Pancreas (tissue), 10 donors: Measurements from ENCODE around the gene LCE7A. TPM values are rescaled to one million over a fixed set of nuclear protein-coding genes. Genes with fewer than 3 reads are reported as not detected.

ENCODE experiments used
- ATAC-seq, 4 donors: fragments of 200-7000 bp; cut with Tn5 transposase; one replicate each; pipeline versions ENCODE4 v1.8.0 to v1.9.1; 2020; ENCODE audit warnings: mild to moderate bottlenecking in 4 of 4, moderate library complexity in 4 of 4
- DNase-seq, 6 donors: peaks; one replicate each; pipeline ENCODE4 v3.0.0-alpha.2; 2020
- FAIRE-seq: peaks from 2 replicates; lab custom pipeline; 2012; peaks lifted over from hg19 to GRCh38; lab: Jason Lieb, UNC
- H3K27ac ChIP-seq, 4 donors: fragments of 200-600 bp; sonication (generic); 1 replicate in 3 of 4; 2 replicates in 1 of 4; pipeline versions ENCODE4 v1.5.0 to v1.8.0; 2020
- H3K27me3 ChIP-seq, 4 donors: fragments of 200-600 bp; one replicate each; pipeline ENCODE4 v1.8.0; 2021
- H3K36me3 ChIP-seq, 3 donors: fragments of 200-600 bp; sonication (generic) in 1 of 3; one replicate each; pipeline versions ENCODE4 v1.5.0 to v1.8.0; 2020 to 2021
- H3K4me1 ChIP-seq, 3 donors: fragments of 200-600 bp; one replicate each; pipeline ENCODE4 v1.8.0; 2021
- H3K4me3 ChIP-seq, 4 donors: fragments of 200-600 bp; sonication (generic) in 2 of 4; one replicate each; pipeline versions ENCODE4 v1.5.0 to v1.8.0; 2020 to 2021
- H3K9me3 ChIP-seq, 4 donors: fragments of 200-600 bp; one replicate each; pipeline ENCODE4 v1.8.0; 2021
- WGBS, 2 donors: extraction: QIAGEN DNeasy Blood & Tissue Kit; methylation state at CpG; one replicate each; pipeline ENCODE4 v1.1.7; 2013; 5-methylcytosine and 5-hydroxymethylcytosine counted together
- intact Hi-C, 3 donors: fragments of 100-400 bp; cut with DNase I; formaldehyde crosslinking; loops; one replicate each; pipeline versions ENCODE4 v1.11.1 to v1.14.2; 2022
- polyA plus RNA-seq, 2 donors: library from polyadenylated mRNA; stranded (reverse); fragments of 200-250 nt; gene quantifications; one replicate each; pipeline ENCODE4 v1.2.3, GENCODE V29; 2013
- total RNA-seq, 6 donors: library from RNA; stranded (reverse); fragmentation: NEBNext Ultra II Directional in 4 of 6; extraction: Animal tissue kit (Norgen Biotek cat#: 25700) in 4 of 6; gene quantifications; one replicate each; pipeline versions ENCODE4 v1.2.1 to v1.2.4, GENCODE V29; 2021 to 2023
- TF ChIP-seq, protein P1 (sequence below), 4 donors: fragments of 200-600 bp; sonication (generic) in 3 of 4; IDR thresholded peaks; one replicate each; pipeline versions ENCODE4 v1.5.0 to v1.8.0; 2021; ENCODE audit warnings: antibody characterized with exemption in 4 of 4
- donor health status: healthy with polysubstance abuse.
- donor health status: DM: no; HTN: no; CAD: no; lungs with moderate emphysema.
- donor health status: DM: no; HTN: no; CAD: no.
- donor health status: control.
- donor health status: control.
- donor health status: Bipolar disorder and iron deficiency.
- donor health status: DM: yes; HTN: yes; CAD: no.
- donor health status: DM: no; HTN: no; CAD: no.
- donor health status: DM: no; HTN: no; CAD: no.
- donor health status: DM: yes; HTN: yes; CAD: no.

LCE7A gene
- total and polyA plus RNA-seq, 8 donors, result not detected

DNA sequence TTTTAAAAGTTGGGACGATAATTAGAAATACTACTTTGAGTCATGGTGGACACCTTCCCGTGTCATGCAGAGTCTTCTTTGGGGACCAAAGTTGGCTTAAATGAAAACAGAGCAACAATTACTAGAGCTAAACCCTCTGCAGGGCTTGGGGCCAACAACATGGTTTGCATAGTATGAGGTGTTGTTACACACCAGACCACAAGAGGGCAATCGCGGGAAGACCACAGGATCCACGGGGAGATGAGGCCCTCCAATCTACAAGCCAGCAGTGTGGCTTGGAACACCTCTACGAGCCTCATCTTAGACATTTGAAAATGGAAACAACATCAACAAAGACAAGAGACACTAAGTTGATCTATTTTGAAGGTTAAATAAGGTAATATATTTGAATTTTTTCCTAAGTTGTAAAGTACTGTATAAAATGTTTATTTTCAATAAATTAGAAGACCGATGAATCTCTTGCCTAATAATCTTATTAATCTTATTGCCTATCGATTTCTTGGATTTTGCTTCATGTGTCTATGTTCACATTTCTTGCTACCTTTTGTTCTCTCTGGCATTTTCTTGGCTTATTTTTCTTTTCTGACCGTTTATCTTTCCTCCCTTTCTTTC lies 10.1 kb downstream of the LCE7A start:
- WGBS, 2 donors, result 26 to 30% methylated on average over 9 of the region's 9 CpGs
- TF ChIP-seq, protein P1, sequence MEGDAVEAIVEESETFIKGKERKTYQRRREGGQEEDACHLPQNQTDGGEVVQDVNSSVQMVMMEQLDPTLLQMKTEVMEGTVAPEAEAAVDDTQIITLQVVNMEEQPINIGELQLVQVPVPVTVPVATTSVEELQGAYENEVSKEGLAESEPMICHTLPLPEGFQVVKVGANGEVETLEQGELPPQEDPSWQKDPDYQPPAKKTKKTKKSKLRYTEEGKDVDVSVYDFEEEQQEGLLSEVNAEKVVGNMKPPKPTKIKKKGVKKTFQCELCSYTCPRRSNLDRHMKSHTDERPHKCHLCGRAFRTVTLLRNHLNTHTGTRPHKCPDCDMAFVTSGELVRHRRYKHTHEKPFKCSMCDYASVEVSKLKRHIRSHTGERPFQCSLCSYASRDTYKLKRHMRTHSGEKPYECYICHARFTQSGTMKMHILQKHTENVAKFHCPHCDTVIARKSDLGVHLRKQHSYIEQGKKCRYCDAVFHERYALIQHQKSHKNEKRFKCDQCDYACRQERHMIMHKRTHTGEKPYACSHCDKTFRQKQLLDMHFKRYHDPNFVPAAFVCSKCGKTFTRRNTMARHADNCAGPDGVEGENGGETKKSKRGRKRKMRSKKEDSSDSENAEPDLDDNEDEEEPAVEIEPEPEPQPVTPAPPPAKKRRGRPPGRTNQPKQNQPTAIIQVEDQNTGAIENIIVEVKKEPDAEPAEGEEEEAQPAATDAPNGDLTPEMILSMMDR (IDR thresholded peaks at IDR 0.05), result peak; percentile 46 to 68 (median 60)
- ATAC-seq (peak; percentile 56 to 93 (median 89)), FAIRE-seq (no peak), DNase-seq (peak; percentile 45 to 75 (median 66))
- H3K27me3 ChIP-seq, result no peaks in the 10 kb centered on the region
- H3K9me3 ChIP-seq, result no peaks in the 10 kb centered on the region
- H3K4me3 ChIP-seq, result no peak overlapping the region
- no peaks in the 10 kb centered on the region for H3K36me3 ChIP-seq
- H3K27ac ChIP-seq, result no peak overlapping the region
- no peaks in the 10 kb centered on the region for H3K4me1 ChIP-seq
- intact Hi-C loops, result no loop called here

DNA sequence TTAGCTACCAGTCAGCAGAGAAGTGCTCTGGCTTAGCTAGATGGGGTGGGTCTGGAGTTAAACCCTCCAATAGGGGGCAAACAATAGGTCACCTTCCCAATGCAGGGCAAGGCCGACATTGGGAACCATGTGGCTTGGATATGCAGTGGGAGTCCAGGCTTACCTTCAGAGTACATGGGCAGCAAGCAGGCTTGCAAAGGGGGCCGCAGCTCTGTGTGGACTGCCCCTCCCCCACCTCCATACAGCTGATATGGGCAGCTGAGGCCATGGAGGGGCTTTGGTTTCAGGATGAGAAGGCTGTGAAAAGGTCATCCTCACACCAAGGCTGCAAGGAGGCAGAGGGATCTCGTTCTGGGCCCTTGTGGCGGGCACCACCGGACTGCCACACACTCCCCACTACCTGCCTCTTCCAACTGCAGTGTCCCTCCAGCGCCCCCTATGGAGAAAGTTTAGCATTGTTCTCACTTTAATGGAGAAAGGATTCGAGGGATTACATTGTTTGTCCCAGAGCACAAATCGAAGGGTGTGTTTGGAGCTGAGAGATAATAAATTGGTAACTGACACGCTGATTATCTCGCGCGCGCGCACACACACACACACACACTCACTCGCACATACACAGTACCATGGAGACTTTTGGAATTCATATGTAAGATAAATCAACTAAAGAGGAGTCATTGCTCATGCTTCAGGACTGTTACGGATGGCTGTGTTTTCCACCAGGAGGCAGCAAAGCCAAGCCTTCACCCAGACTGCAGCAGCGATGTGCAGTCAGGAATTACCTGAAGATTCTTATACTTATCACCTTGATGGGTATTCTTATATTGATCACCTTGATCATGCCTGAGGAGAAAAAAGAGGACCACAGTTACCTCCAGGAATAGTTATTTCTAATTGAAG lies 11.3 kb downstream of the LCE7A start:
- Histone ChIP-seq H3K4me1 (no peaks in the 10 kb centered on the region), H3K36me3 (no peaks in the 10 kb centered on the region), H3K9me3 (no peaks in the 10 kb centered on the region), H3K27ac (no peak overlapping the region), H3K4me3 (no peak overlapping the region), H3K27me3 (no peaks in the 10 kb centered on the region)
- WGBS, 2 donors, result 36 to 38% methylated on average over 17 of the region's 17 CpGs
- TF ChIP-seq, protein P1 (IDR thresholded peaks at IDR 0.05), result no peak
- no peak for DNase-seq
- intact Hi-C loops, result no loop called here
- peak in 2 of 4 donors; percentile 31 to 40 for ATAC-seq
- no peak for FAIRE-seq

DNA sequence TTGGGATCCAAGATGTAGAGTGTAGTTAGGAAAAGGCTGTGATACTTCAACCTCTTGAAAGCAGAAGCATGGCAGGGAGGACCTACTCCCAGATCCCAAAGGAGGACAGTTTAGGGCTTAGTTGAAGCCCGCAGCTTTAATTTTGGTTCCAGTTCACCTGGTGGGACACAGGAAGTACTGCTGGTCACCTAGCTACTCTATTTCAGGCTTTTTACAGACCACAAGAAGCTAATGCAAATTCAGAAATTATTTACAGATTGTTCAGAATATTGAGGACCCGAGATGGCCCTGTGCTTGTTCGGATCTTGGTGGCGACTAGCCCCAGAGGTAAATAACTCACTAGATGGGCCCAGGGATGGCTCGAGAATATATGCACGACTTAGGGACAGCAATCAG lies 11.9 kb downstream of the LCE7A start:
- intact Hi-C loops, result no loop called here
- DNase-seq (no peak), ATAC-seq (no peak), FAIRE-seq (no peak)
- TF ChIP-seq, protein P1 (IDR thresholded peaks at IDR 0.05), result no peak
- Histone ChIP-seq H3K36me3 (no peaks in the 10 kb centered on the region), H3K27ac (no peak overlapping the region), H3K4me3 (no peak overlapping the region), H3K9me3 (no peaks in the 10 kb centered on the region), H3K4me1 (no peaks in the 10 kb centered on the region), H3K27me3 (no peaks in the 10 kb centered on the region)
- 72 to 77% methylated on average over 6 of the region's 6 CpGs for WGBS, 2 donors

DNA sequence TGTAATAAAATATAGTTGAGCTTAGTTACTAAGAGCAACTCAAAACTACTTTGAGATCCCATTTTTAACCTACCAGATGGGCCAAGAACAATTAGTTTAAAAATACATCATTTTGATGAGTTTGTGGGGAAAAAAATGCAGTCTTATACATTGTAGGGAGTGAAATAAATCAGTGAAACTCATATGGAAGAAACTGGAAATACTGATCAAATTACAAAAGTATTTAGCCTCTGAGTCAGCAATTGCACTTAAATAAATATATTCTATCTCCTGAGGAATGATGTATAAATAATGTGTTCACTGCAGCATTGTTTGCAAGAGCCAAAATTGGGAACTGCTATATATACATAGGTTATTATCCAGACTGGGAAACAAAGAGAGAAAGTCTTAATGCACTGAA lies 13.7 kb downstream of the LCE7A start:
- ATAC-seq (no peak), DNase-seq (no peak), FAIRE-seq (no peak)
- H3K4me1 ChIP-seq, result no peaks in the 10 kb centered on the region
- H3K4me3 ChIP-seq, result no peak overlapping the region
- TF ChIP-seq, protein P1 (IDR thresholded peaks at IDR 0.05), result no peak
- H3K36me3 ChIP-seq, result no peaks in the 10 kb centered on the region
- H3K27me3 ChIP-seq, result no peaks in the 10 kb centered on the region
- no peaks in the 10 kb centered on the region for H3K9me3 ChIP-seq
- intact Hi-C loops, result no loop called here
- H3K27ac ChIP-seq, result no peak overlapping the region

DNA sequence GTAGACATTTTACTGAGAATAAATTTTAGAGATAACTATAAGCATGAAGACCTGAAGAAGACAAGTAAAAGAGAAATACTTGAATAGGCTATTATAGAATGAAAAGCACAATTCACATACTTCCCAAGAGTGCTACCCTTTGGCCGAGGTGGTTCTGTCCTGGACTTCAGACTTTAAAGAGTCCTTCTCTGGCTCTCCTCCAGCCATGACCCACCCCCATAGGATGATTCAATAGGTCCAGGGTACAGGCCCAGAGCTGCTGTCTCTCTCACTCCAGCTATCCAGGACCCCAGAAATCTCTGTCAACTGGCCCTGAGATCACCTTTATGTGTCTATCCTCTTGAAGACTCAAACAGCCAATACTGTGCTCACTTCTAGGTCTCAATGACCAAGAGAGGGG lies 17.0 kb downstream of the LCE7A start:
- ATAC-seq, result no peak
- TF ChIP-seq, protein P1 (IDR thresholded peaks at IDR 0.05), result no peak
- no peak overlapping the region for H3K27ac ChIP-seq
- 59 to 72% methylated on average over 1 of the region's 1 CpG for WGBS, 2 donors
- no peak for DNase-seq
- FAIRE-seq, result no peak
- intact Hi-C loops, result no loop called here
- H3K36me3 ChIP-seq, result no peaks in the 10 kb centered on the region
- H3K27me3 ChIP-seq, result no peaks in the 10 kb centered on the region
- H3K4me3 ChIP-seq, result no peak overlapping the region
- no peaks in the 10 kb centered on the region for H3K4me1 ChIP-seq
- no peaks in the 10 kb centered on the region for H3K9me3 ChIP-seq
